ENCODE data around the gene RDH13.
"Not testable (repeated sequence)": the region's sequence is repeated elsewhere in the genome, so short reads cannot be mapped to it uniquely, and the experiment has no call there.

RDH13 gene

DNA sequence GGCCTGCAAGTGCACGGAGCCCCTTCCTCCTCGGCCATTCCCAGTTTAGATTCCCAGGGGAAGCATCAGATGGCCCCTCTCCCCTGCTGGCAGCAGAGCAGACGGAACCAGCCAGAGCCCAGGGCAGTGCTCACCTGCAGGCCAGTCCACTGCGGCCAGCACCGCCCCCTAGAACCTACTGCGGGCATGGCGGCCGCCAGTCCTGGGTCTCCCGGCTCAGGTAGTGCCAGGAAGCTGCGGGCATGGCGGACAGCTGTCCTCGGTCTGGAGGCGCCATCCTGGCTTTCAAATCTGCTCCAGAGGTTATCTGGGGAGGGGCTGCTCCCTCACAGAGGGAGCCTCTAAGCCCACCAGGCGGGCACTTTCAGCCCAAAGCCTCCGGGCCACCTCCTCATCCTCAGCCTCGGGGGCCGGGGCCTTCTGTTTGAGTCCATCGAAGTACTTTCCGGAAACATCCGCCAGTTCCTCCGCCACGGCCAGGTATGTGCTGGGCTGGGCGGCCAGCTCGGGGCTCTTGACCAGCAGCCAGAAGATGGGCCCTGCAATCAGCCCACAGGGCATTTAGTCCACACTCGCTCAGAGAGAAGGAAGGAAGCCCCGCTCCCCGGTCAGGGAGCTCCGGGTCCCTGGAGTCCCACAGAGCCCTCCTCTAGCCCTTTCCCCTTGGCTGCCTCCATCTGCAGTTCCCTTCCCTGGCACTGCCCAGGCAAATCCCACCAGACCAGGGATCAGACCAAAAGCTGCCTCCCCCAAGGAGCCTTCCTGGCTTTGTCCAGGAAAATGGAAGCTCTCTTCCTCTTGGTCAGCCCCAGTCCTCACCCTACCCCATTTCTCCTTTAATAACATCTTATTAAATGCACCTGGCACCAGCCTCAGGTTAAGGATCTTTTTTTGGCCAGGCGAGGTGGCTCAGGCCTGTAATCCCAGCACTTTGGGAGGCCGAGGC lies 17.9 kb downstream of the RDH13 start:
- DNase-seq (ENCODE audit: low read depth in 2 of 2): no peak

DNA sequence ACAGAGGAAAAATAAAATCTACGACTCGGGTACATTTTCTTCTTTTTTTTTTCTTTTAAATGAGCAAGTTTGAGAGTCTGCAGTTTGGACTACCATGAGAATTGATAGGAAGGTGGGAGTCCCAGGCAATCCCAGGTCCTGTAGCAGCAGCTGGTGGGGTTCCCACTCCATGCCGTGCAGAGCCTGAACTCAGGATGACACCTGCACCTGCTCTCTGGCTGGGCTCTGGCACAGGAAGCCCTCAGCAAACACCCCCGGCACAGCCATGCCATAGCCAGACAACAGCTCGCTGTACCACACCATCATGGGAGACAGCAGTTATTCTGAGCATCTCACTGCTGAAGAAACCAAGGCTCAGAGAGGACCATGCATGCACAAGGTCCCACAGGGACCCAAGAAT lies 18.7 kb downstream of the RDH13 start:
- DNase-seq (ENCODE audit: low read depth in 2 of 2): no peak

DNA sequence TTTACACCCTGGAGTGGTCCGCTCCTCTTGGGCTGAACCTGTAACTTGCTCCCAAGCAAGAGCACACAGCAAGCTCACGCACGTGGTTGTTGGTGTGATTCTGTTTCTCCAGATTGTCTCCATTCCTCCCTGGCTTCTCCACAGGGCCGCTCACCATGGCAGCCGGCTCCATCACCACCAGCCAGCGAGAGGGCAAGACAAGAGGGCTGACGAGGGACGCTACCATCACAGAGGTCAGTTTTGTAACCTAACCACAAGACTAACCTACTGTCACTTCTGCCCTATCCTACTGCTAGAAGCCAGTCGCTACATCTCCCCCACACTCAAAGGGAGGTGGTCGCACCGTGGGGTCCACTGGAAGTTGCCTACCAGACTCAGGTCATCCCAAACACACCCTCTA lies 20.3 kb downstream of the RDH13 start:
- no peak for DNase-seq (ENCODE audit: low read depth in 2 of 2)

DNA sequence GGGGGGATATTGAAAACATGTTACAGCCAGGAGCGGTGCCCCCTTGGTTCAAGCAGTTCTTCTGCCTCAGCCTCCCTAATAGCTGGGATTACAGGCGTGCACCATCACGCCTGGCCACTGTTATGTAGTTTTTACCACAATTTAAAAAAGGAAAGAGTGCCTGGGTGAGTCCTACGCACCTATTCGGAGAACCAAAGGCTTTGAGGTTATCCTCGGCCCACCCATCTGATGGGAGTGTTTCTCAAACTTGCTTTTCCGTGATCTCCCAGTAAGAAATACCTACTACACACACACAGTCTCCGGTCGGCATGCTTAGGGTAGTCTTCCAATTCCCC lies 20.6 kb downstream of the RDH13 start:
- DNase-seq (ENCODE audit: low read depth in 2 of 2): no peak

DNA sequence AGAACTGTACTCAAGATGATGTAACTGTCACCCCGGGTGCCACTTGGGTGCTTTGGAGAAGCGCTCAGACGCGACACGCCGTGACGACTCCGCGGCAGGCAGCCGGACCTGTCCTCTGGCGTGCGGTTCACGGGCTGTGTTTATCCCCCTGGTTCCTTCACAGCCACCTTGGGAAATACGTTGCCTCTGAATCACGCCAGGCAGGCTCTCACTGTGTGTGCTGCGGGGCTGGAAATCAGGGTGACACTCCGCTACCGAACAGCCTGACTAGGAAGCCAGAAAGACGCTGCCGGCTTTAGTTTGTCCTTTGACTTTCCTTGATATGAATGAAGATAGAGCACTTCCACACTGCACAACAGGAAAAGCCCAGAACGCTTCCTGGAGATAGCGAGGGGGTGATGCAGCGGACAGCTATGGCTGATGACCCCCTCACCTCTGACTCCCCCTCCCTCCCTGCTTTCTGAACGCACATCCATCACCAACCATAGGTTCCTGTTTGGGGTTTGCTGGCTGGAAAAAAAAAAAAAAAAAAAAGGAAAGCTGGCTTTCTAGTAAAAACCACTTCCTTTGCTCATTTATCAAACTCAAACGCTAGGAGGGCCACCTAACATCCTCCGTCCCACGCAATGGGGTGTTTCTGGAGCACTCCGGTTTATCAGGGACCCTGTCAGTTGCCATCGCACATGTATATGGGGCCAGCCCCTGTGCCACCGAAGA lies 21.2 kb downstream of the RDH13 start:
- peak in 1 of 2 donors; percentile 10 for DNase-seq (ENCODE audit: low read depth in 2 of 2)

DNA sequence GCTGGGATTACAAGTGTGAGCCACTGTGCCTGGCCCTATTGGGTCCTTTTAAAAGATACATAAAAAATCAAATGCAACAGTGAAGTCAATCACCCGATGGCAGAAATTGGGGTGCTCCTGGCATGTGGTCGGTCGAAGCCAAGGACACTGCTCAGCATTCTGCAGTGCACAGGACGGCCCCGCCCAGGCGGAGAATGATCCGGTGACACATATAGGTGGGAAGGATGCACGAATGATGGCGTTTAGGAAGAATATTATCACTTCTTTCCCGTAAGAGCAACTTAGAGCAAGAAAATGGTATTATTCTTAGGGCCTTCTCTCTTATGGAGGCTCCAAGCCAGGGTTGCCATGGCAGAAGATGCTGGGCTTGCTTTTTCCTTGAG lies 21.7 kb downstream of the RDH13 start:
- DNase-seq (ENCODE audit: low read depth in 2 of 2): no peak

DNA sequence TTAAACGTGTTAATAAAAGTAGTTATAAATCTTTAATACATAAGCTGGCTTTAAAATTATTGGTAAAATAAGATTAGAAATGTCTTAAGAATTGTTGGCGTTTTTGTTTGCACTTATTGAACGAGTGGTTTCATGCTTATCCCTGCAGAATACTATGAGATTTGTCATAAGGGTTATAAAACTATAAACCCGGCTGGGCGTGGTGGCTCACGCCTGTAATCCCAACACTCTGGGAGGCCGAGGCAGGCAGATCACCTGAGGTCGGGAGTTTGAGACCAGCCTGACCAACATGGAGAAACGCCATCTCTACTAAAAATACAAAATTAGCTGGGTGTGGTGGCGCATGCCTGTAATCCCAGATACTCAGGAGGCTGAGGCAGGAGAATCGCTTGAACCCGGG lies 22.3 kb downstream of the RDH13 start:
- not testable (repeated sequence) for DNase-seq (ENCODE audit: low read depth in 2 of 2)

DNA sequence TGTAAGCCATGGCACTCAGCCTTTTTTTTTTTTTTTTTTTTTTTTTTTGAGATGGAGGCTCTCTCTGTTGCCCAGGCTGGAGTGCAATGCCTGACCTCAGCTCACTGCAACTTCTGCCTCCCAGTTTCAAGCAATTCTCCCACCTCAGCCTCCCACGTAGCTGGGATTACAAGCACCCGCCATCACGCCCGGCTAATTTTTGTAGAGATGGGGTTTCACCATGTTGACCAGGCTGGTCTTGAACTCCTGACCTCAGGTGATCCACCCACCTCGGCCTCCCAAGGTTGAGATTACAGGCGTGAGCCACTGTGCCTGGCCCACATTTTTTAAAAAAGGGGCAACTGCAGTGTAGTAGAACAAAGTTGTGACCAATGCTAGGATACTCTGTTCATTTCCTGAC lies 25.3 kb downstream of the RDH13 start:
- not testable (repeated sequence) for DNase-seq (ENCODE audit: low read depth in 2 of 2)

DNA sequence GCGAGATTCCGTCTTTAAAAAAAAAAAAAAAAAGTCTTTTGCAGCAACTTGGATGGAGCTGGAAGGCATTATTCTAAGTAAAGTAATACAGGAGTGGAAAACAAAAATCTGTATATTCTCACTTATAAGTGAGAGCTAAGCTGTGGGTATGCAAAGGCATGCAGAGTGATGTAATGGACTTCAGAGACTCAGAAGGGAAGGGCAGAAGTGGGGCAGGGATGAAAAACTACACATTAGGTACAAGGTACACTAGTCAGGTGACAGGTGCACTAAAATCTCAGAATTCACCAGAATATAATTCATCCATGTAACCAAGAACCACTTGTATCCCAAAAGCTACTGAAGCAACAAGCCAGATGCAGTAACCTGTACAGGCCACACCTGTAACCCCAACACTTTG lies 26.9 kb downstream of the RDH13 start:
- DNase-seq (ENCODE audit: low read depth in 2 of 2): no peak

DNA sequence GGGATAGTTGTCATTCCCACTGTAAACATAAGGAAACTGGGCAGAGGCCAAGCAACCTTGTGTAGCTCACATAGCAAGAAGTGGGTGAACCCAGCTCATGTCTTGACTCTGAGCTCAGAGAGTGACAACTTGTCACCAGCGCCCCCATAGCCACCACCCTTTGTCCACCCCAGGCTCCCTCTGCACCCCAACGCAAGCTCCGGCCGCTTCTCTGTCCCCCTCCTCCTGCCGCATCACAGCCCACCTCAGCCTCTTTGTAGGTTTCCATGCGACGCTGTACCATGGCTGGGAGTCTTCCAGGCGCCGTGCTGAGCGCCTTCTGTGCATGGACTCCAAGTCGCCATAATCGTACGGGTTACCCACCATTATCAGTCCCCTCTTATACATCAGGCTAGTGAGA lies 28.2 kb downstream of the RDH13 start:
- no peak for DNase-seq (ENCODE audit: low read depth in 2 of 2)

DNA sequence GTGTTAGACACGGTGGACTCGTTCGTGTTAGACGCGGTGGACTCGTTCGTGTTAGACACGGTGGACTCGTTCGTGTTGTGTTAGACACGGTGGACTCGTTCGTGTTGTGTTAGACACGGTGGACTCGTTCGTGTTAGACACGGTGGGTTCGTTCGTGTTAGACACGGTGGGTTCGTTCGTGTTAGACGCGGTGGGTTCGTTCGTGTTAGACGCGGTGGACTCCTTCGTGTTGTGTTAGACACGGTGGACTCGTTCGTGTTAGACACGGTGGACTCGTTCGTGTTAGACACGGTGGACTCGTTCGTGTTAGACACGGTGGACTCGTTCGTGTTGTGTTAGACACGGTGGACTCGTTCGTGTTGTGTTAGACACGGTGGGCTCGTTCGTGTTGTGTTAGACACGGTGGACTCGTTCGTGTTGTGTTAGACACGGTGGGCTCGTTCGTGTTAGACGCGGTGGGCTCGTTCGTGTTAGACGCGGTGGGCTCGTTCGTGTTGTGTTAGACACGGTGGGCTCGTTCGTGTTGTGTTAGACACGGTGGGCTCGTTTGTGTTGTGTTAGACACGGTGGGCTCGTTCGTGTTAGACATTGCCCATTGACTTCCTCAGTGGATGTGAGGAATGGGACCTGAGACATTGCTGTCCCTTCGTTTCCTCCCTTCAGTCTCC lies 29.8 kb downstream of the RDH13 start:
- not testable (repeated sequence) for DNase-seq (ENCODE audit: low read depth in 2 of 2)

DNA sequence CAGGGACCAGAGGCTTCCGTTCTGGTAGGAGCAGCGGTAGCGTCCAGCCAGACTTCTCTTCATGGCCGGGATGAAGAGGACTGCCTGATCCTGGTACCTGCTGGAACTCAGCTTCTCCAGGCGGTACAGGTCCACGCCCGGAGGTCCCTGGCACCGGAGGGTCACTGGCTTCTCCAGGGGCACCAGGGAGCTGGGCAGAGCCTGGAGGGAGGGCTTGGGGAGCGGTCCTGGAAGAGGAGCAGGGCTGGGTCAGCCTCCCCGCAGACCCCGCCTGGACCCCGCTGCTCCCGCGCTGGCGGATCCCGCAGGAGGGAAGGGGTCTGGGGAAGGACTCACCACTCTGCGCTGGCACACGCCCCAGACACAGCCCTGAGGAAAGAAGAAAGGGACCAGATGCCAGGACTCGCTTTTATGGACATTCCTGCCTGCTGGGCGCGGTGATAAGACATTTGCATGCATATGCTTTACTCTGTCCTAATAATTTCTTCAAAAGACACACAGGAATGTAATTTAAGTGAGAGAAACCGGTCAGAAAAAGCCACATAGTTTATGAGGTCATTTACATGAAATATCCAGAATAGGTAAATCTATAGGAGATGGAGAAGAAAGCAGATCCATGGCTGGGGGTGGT lies 30.7 kb downstream of the RDH13 start:
- no peak for DNase-seq (ENCODE audit: low read depth in 2 of 2)

DNA sequence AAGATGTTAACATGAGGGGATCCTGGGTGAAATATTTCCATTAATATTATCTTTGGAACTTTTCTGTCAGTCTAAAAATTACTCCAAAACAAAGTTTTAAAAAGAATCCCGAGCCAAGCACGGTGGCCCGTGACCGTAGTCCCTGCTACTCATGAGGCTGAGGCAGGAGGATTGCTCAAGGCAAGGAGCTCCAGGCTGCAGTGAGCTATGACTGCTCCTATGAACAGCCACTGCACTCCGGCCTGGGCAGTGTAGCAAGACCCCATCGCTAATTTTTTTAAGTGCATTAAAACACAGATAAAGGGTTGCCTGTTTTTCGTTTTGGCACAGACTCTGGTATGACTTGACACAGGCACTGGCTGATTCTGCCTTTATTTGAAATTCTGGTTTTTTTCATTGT lies 31.8 kb downstream of the RDH13 start:
- no peak for DNase-seq (ENCODE audit: low read depth in 2 of 2)

DNA sequence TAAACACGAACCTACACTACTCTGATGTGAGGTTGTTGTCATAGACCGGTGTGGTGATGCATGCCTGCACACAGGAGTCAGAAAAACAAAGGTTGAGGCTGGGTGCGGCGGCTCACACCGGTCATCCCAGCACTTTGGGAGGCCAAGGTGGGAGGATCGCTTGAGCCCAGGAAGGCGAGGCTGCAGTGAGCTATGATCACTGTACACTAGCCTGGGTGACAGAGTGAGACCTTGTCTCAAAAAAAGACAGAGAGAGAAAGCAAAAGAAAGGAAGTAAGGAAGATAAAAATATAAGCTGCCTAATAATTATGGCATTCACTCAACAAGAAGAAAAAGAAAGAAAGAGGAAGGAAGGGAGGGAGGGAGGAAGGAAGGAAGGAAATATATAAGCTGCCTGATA lies 34.2 kb downstream of the RDH13 start:
- DNase-seq (ENCODE audit: low read depth in 2 of 2): no peak

DNA sequence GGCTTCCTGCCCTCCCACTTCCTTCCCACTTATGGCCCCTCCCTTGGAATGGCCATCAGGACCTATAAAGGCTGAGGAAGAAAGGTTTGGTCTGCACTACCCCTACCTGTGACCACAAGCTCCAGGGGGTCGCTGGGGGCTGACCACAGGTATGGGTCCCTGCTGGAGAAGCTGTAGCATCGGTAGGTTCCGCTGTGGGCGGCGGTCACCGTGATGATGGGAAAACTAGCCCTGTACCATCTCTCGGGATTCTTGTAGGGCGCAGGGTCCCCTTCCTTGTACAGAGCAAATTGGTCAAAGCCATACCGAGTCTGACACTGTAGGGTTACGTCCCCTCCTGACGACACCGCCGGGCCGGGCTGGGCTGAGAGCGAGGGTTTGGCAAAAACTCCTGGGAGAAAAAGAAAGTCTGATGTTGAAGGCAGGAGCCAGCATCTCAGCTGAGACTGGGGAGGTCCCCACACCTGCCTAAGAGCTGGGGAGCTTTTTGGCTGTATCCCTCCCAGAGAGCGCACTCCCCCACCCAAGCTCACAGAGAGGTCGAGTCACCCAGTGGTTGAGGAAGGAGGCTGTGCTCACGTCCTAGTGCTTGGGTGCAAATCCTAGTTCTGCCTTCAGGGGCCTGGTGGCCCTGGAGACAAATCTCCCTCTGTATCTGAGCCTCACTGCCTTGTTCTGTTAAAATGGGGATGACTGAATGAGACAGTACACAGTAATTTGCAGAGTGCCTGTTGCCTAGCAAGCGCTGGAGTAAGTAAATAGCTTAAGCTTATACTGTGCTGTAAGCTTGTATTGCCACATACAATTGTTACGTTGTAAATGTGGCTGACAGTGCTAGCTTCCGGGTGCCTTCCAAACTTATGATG lies 35.2 kb downstream of the RDH13 start:
- no peak for DNase-seq (ENCODE audit: low read depth in 2 of 2)

DNA sequence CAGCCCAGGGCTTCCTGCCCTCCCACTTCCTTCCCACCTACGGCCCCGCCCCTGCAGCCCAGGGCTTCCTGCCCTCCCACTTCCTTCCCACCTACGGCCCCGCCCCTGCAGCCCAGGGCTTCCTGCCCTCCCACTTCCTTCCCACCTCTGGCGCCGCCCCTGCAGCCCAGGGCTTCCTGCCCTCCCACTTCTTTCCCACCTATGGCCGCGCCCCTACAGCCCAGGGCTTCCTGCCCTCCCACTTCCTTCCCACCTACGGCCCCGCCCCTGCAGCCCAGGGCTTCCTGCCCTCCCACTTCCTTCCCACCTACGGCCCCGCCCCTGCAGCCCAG lies 35.8 kb downstream of the RDH13 start:
- not testable (repeated sequence) for DNase-seq (ENCODE audit: low read depth in 2 of 2)

DNA sequence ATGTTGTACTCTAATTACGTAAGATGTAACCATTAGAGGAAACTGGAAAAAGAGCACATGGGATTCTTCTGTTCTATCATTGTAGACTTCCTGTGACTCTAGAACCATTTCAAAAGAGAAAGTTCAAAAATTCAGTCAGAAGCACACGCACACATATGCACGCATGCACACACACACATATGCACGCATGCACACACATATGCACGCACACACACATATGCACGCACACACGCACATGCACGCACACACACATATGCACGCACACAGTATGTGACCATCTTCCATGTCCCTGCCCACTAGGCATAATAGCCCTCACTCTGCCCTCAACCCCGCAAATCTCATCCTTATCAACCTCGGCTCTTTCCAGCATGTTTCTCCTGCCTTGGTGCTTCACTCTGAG lies 38.8 kb downstream of the RDH13 start:
- no peak for DNase-seq (ENCODE audit: low read depth in 2 of 2)

DNA sequence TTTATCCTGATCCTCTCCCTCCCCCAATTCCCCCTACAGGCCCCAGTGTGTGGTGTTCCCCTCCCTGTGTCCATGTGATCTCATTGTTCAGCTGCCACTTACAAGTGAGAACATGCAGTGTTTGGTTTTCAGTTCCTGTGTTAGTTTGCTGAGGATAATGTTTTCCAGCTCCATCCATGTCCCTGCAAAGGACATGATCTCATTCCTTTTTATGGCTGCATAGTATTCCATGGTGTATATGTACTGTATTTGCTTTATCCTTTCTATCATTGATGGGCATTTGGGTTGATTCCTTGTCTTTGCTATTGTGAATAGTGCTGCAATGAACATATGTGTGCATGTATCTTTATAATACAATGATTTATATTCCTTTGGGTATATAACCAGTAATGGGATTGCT lies 42.6 kb downstream of the RDH13 start:
- not testable (repeated sequence) for DNase-seq (ENCODE audit: low read depth in 2 of 2)

DNA sequence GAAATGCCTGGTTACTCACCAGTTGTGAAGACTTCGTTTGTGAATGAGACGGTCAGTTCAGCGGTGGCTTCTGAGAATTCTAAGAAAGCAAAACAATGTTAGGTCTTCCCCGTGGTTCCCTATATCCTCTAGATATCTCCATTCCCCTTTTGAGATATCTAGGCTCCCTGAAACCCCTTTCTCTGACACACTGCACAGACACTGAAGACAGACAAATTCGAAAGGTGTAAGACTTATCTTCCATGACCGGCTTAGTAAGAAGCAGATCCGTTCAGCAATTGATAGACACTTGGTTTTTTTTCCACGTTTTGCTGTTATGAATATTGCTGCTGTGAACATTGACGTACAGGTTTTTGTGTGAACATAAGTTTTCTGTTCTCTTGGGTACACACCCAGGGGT lies 44.3 kb downstream of the RDH13 start:
- no peak for DNase-seq (ENCODE audit: low read depth in 2 of 2)

DNA sequence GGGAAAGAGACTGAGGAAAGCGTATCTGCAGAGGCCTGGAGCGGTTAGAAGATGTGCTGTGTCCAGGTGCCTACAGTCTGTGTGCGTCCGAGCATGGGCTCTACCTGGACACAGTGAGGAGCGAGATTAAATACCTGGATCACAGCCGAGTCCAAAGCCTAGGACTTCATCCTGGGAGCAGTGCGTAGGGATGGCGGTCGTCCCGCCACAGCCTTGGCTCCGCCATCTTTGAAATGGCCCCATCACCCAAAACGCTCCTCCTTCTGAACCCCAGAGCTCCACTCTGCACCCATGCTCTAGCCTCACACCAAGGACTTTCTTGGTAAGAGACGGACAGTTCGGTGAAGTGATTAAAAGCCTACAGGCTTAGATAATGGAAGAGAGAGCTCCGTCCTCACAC lies 44.7 kb downstream of the RDH13 start:
- DNase-seq (ENCODE audit: low read depth in 2 of 2): no peak

DNA sequence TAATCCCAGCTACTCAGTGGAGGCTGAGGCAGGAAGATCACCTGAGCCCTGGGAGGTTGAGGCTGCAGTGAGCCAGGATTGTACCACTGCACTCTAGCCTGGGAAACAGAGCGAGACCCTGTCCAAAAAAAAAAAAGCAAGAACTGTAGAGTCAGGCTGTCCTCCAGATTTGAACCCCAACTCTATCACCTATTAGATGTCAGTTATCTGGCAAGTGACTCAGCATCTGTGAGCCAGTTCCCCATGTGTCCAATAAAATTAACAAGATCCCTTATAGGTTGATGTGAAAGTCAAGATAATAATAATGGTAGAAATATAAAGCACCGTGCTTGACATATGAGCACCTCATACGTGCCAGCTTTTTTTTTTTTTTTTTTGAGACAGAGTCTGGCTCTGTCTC lies 46.9 kb downstream of the RDH13 start:
- no peak for DNase-seq (ENCODE audit: low read depth in 2 of 2)

Measured in stimulated activated CD4-positive, alpha-beta T cell treated with anti-CD3 and anti-CD28 coated beads, Interleukin-4, amount 100 ng/mL, for 48 hours (primary cell).